ENCODE data around the gene ARHGEF38.

The ARHGEF38 gene

GRCh38 chr4:105569057-105569865, 16.8 kb downstream of the ARHGEF38 start:
- no peak for TF ChIP-seq CTCF (IDR thresholded peaks at IDR 0.05; ENCODE audit: low read depth, low read length, missing control alignments)
- H3K4me3 ChIP-seq (ENCODE audit: low read depth, low read length) = no peak overlapping the region
- no peak for DNase-seq (ENCODE audit: low read depth)
- in situ Hi-C loops (cut with HindIII; ENCODE audit: low sequenced_read_pairs) = no loop called here

DNA sequence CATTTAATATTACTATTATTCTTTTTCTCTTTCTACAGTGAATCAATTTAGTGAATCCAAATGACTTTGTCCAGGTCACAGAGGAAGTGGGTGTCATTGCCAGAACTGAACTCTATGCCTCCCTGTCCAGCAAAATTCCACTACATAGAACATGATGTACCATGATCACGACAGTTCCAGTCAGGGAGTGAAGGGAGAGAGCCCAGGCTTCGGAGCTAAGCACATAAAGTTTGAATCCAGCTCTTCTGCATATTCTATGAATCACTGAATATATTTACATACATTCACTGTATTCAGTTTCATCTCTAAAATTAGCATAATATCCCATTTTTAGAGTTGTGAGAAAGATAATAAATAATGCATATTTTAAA, 17.4 kb downstream of the ARHGEF38 start:
- DNase-seq (ENCODE audit: low read depth) = no peak
- no peak overlapping the region for H3K4me3 ChIP-seq (ENCODE audit: low read depth, low read length)
- no peak for TF ChIP-seq CTCF (IDR thresholded peaks at IDR 0.05; ENCODE audit: low read depth, low read length, missing control alignments)
- in situ Hi-C loops (cut with HindIII; ENCODE audit: low sequenced_read_pairs) = no loop called here

DNA sequence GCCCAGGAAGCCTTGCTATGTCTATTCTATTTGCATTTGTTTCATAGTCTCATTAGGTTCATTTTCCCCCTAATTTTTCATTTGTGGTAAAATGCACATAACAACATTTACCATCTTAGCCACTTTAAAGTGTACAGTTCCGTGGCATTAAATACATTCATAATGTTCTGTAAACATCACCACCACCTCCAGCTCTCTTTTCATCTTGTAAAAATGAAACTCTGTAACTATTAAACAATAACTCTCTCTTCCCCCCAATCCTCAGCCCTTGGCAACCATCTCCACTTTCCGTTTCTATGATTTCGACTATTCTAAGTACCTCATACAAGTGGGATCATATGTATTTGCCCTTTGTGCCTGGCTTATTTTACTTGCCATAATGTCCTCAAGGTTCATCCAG, 19.9 kb downstream of the ARHGEF38 start:
- in situ Hi-C loops (cut with HindIII; ENCODE audit: low sequenced_read_pairs) = no loop called here
- no peak for DNase-seq (ENCODE audit: low read depth)
- H3K4me3 ChIP-seq (ENCODE audit: low read depth, low read length) = no peak overlapping the region
- TF ChIP-seq CTCF (IDR thresholded peaks at IDR 0.05; ENCODE audit: low read depth, low read length, missing control alignments) = no peak

GRCh38 chr4:105586638-105587328, 34.4 kb downstream of the ARHGEF38 start:
- in situ Hi-C loops (cut with HindIII; ENCODE audit: low sequenced_read_pairs) = no loop called here
- H3K4me3 ChIP-seq (ENCODE audit: low read depth, low read length) = no peak overlapping the region
- TF ChIP-seq CTCF (IDR thresholded peaks at IDR 0.05; ENCODE audit: low read depth, low read length, missing control alignments) = no peak
- no peak for DNase-seq (ENCODE audit: low read depth)

DNA sequence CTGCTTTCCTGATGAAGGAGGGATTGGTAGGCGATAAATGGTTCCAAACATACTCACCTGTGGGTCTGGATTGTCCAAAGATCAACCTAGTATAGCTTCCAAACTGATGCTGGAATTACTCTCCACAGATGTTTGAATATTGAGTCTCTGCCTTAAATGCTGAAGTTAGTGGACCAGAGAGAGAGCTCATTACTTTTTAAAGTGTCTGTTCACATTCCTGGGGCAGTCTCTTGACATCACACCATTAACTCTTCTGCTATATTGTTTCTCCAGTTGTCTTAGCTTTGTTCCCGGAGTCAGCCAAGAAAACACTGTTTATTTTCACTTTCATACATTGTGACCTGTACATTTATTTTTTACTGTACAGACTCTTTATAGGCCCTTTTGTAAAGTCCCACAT, 35.4 kb downstream of the ARHGEF38 start:
- no peak for TF ChIP-seq CTCF (IDR thresholded peaks at IDR 0.05; ENCODE audit: low read depth, low read length, missing control alignments)
- H3K4me3 ChIP-seq (ENCODE audit: low read depth, low read length) = no peak overlapping the region
- in situ Hi-C loops (cut with HindIII; ENCODE audit: low sequenced_read_pairs) = no loop called here
- DNase-seq (ENCODE audit: low read depth) = no peak

GRCh38 chr4:105588252-105588651, 35.8 kb downstream of the ARHGEF38 start:
- TF ChIP-seq CTCF (IDR thresholded peaks at IDR 0.05; ENCODE audit: low read depth, low read length, missing control alignments) = no peak
- H3K4me3 ChIP-seq (ENCODE audit: low read depth, low read length) = no peak overlapping the region
- in situ Hi-C loops (cut with HindIII; ENCODE audit: low sequenced_read_pairs) = no loop called here
- no peak for DNase-seq (ENCODE audit: low read depth)

Measured in astrocyte of the cerebellum (primary cell).